MCF 10A (cell line): ENCODE data around the gene GPR179. TPM values are rescaled to one million over a fixed set of nuclear protein-coding genes. Genes with fewer than 3 reads are reported as not detected.
A peak's percentile ranks its signal among the peaks of the same experiment; 100 is the strongest.

Source experiments
- Bru-seq: library from RNA; stranded (reverse); fragments of 400-500 nt; gene quantifications from one replicate; lab custom pipeline; 2021; lab: Mats Ljungman, UMichigan
- BruChase-seq, 2 experiments: library from RNA; stranded (reverse); fragments of 400-500 nt; gene quantifications; one replicate each; lab custom pipeline; 2021; lab: Mats Ljungman, UMichigan
- BruUV-seq: library from RNA; stranded (reverse); fragments of 400-500 nt; replicated peaks from 2 replicates; lab custom pipeline; 2021; lab: Mats Ljungman, UMichigan
- CTCF ChIA-PET: fragments of 300-600 bp; sonication (Branson Sonifier 250); formaldehyde crosslinking; extraction: SDS; loops from one replicate; lab custom pipeline; 2021; ENCODE audit warnings: antibody characterized with exemption, inconsistent platforms; lab: Yijun Ruan, JAX
- POLR2A ChIA-PET: fragments of 300-600, 350-650 bp; sonication (Branson Sonifier 250); formaldehyde crosslinking; extraction: SDS; loops from one replicate; lab custom pipeline; 2020; ENCODE audit warnings: antibody characterized with exemption, inconsistent platforms; lab: Yijun Ruan, JAX
- DNase-seq: peaks from one replicate; pipeline ENCODE4 v3.0.0-alpha.2; 2018; ENCODE audit not compliant: unreplicated experiment
- H3K27ac Mint-ChIP-seq: one replicate; pipeline ENCODE4 v1.8.0; 2022; ENCODE audit warnings: mild to moderate bottlenecking, low read depth, mixed read lengths; ENCODE audit not compliant: unreplicated experiment
- H3K27me3 Mint-ChIP-seq: one replicate; pipeline ENCODE4 v1.8.0; 2022; ENCODE audit warnings: mixed read lengths; ENCODE audit not compliant: insufficient read depth, unreplicated experiment
- H3K36me3 Mint-ChIP-seq: one replicate; pipeline ENCODE4 v1.8.0; 2022; ENCODE audit warnings: mild to moderate bottlenecking, moderate library complexity, mixed read lengths; ENCODE audit not compliant: insufficient read depth, unreplicated experiment
- H3K4me1 Mint-ChIP-seq: one replicate; pipeline ENCODE4 v1.8.0; 2022; ENCODE audit warnings: mixed read lengths; ENCODE audit not compliant: insufficient read depth, unreplicated experiment
- H3K4me3 Mint-ChIP-seq: one replicate; pipeline ENCODE4 v1.8.0; 2022; ENCODE audit warnings: mild to moderate bottlenecking, moderate library complexity, mixed read lengths; ENCODE audit not compliant: unreplicated experiment
- H3K9me3 Mint-ChIP-seq: one replicate; pipeline ENCODE4 v1.8.0; 2022; ENCODE audit warnings: mixed read lengths; ENCODE audit not compliant: unreplicated experiment
- intact Hi-C: fragments of 100-400 bp; cut with micrococcal nuclease; formaldehyde crosslinking; loops from 2 replicates; pipeline ENCODE4 v1.14.1; 2022
- long read RNA-seq: library from polyadenylated mRNA; stranded (forward); transcript quantifications from one replicate; pipeline ENCODE4 v2.0.0, GENCODE V29; 2022
- total RNA-seq: library from RNA; stranded (reverse); gene quantifications from 2 replicates; pipeline ENCODE4 v1.2.3, GENCODE V29; 2022
- TF ChIP-seq, protein P1 (sequence below): fragments of 200-600 bp; IDR thresholded peaks from one replicate; pipeline ENCODE4 v1.8.0; 2022; ENCODE audit warnings: antibody characterized with exemption, mild to moderate bottlenecking; ENCODE audit not compliant: unreplicated experiment

GPR179 gene, protein sequence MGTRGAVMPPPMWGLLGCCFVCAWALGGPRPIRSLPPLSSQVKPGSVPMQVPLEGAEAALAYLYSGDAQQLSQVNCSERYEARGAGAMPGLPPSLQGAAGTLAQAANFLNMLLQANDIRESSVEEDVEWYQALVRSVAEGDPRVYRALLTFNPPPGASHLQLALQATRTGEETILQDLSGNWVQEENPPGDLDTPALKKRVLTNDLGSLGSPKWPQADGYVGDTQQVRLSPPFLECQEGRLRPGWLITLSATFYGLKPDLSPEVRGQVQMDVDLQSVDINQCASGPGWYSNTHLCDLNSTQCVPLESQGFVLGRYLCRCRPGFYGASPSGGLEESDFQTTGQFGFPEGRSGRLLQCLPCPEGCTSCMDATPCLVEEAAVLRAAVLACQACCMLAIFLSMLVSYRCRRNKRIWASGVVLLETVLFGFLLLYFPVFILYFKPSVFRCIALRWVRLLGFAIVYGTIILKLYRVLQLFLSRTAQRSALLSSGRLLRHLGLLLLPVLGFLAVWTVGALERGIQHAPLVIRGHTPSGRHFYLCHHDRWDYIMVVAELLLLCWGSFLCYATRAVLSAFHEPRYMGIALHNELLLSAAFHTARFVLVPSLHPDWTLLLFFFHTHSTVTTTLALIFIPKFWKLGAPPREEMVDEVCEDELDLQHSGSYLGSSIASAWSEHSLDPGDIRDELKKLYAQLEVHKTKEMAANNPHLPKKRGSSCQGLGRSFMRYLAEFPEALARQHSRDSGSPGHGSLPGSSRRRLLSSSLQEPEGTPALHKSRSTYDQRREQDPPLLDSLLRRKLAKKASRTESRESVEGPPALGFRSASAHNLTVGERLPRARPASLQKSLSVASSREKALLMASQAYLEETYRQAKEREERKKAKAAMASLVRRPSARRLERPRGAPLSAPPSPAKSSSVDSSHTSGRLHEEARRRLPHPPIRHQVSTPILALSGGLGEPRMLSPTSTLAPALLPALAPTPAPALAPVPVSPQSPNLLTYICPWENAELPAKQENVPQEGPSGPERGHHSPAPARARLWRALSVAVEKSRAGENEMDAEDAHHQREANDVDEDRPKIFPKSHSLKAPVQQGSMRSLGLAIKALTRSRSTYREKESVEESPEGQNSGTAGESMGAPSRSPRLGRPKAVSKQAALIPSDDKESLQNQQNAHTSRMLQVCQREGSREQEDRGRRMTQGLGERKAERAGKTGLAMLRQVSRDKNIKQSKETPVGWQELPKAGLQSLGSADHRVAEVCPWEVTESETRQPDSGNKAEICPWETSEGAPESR (N-terminal part only)
- total RNA-seq: 0.09 and 0.37 TPM in 2 replicates
- Bru-seq, nascent RNA: percentile 9 among the genes with signal in this experiment
- BruChase-seq, experiment 1, labeled RNA remaining after a 6-hour chase: percentile 25 among the genes with signal in this experiment
- BruChase-seq, experiment 2, labeled RNA remaining after a 2-hour chase: percentile 19 among the genes with signal in this experiment
- long read RNA-seq: 0 reads

GRCh38 chr17:38343608-38344419, at the start of gene GPR179:
Gene GPR179 (minus strand): TSS chr17:38343956. CDS start chr17:38343789, 167 bp downstream.
- H3K4me3 Mint-ChIP-seq: no peak within 1 kb of the TSS
- H3K36me3 Mint-ChIP-seq: no peaks in the 10 kb centered on the region
- TF ChIP-seq, protein P1, sequence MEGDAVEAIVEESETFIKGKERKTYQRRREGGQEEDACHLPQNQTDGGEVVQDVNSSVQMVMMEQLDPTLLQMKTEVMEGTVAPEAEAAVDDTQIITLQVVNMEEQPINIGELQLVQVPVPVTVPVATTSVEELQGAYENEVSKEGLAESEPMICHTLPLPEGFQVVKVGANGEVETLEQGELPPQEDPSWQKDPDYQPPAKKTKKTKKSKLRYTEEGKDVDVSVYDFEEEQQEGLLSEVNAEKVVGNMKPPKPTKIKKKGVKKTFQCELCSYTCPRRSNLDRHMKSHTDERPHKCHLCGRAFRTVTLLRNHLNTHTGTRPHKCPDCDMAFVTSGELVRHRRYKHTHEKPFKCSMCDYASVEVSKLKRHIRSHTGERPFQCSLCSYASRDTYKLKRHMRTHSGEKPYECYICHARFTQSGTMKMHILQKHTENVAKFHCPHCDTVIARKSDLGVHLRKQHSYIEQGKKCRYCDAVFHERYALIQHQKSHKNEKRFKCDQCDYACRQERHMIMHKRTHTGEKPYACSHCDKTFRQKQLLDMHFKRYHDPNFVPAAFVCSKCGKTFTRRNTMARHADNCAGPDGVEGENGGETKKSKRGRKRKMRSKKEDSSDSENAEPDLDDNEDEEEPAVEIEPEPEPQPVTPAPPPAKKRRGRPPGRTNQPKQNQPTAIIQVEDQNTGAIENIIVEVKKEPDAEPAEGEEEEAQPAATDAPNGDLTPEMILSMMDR: no peak
- peaks cover 10% of the 10 kb centered on the region for H3K27me3 Mint-ChIP-seq
- no peaks in the 10 kb centered on the region for H3K4me1 Mint-ChIP-seq
- H3K9me3 Mint-ChIP-seq: no peaks in the 10 kb centered on the region
- DNase-seq: no peak
- no peak within 1 kb of the TSS for H3K27ac Mint-ChIP-seq
- intact Hi-C loops: no loop called here
- ChIA-PET CTCF (interaction anchor here (0.6 to 1.1 kb wide), 4 partner anchors 10 to 357 kb away, joined by 3 to 4 read pairs (median 3); no protein-coding TSS in a partner anchor), POLR2A (no interaction called here)
- no TSS peak for BruUV-seq

- H3K4me1 Mint-ChIP-seq: no peaks in the 10 kb centered on the region
- TF ChIP-seq, protein P1: no peak
- BruUV-seq: no TSS peak
- H3K27me3 Mint-ChIP-seq: no peaks in the 10 kb centered on the region
- H3K4me3 Mint-ChIP-seq: no peak overlapping the region
- H3K9me3 Mint-ChIP-seq: no peaks in the 10 kb centered on the region
- intact Hi-C loops: no loop called here
- DNase-seq: no peak
- peaks cover 62% of the 10 kb centered on the region for H3K36me3 Mint-ChIP-seq
- H3K27ac Mint-ChIP-seq: no peak overlapping the region
- ChIA-PET POLR2A (no interaction called here), CTCF (interaction anchor here (3.2 kb wide), 1 partner anchor 31 kb away, joined by 17 read pairs; no protein-coding TSS in a partner anchor)
Measured at GRCh38 chr17:38379448-38379847, 35.7 kb upstream of the GPR179 start.

DNA sequence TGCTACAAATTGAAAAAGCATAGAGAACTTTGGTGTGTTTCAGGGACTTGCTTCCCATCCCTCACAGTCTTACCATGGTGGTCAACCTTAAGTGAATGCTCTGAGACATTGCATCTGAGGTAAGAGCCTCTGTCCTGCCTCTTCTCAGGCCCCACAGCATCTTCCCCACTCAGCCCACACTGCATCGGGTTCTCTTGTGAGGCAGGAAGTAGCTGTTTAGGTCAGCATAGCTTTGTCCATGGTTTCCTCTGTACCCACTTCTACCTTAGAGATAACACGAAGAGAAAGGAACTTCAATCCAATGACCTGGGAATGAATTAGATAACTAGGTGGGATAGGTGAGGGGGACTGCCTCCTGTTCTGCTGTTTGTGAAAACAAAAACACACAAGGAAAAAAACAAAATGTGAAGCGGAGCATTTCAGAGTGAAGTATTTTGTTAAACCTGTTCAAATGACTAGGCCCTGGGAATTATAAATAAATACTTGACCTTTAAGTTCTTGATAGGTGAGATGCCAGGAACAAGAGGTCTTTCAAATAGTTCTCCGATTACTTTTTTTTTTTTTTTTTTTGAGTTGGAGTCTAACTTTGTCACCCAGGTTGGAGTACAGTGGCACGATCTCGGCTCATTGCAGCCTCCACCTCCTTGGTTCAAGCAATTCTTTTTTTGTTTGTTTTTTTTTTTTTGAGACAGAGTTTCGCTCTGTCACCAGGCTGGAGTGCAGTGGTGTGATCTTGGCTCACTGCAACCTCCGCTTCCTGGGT, 25.5 kb upstream of the GPR179 start:
- H3K4me1 Mint-ChIP-seq: no peaks in the 10 kb centered on the region
- TF ChIP-seq, protein P1: no peak
- BruUV-seq: no TSS peak
- H3K4me3 Mint-ChIP-seq: no peak overlapping the region
- no peak overlapping the region for H3K27ac Mint-ChIP-seq
- ChIA-PET POLR2A (no interaction called here), CTCF (interaction anchor here (1.6 kb wide), 1 partner anchor 45 kb away, joined by 4 read pairs; no protein-coding TSS in a partner anchor)
- intact Hi-C loops: no loop called here
- H3K9me3 Mint-ChIP-seq: no peaks in the 10 kb centered on the region
- H3K36me3 Mint-ChIP-seq: peaks cover 79% of the 10 kb centered on the region
- DNase-seq: no peak
- no peaks in the 10 kb centered on the region for H3K27me3 Mint-ChIP-seq
